Loucy (cell line): ENCODE data around the gene PEAK3.
A peak's percentile ranks its signal among the peaks of the same experiment; 100 is the strongest.

Experiments
- H2AFZ ChIP-seq: fragments of 200-600 bp; sonication (generic); 2 replicates; pipeline ENCODE4 v1.6.0; 2016; ENCODE audit warnings: antibody characterized with exemption, mild to moderate bottlenecking, low read length, moderate library complexity
- H3F3A ChIP-seq: fragments of 200-600 bp; 2 replicates; pipeline ENCODE4 v1.6.0; 2016; ENCODE audit warnings: antibody characterized with exemption, low read depth, mild to moderate bottlenecking
- H3K27me3 ChIP-seq: fragments of 200-600 bp; sonication (generic); 2 replicates; pipeline ENCODE4 v1.6.1; 2014; ENCODE audit warnings: low read length, mild to moderate bottlenecking; ENCODE audit not compliant: insufficient read depth, poor library complexity, severe bottlenecking
- H3K36me3 ChIP-seq: fragments of 200-600 bp; sonication (generic); 2 replicates; pipeline ENCODE4 v1.6.1; 2016; ENCODE audit warnings: low read length; ENCODE audit not compliant: insufficient read depth
- H3K4me1 ChIP-seq: fragments of 200-600 bp; sonication (generic); 2 replicates; pipeline ENCODE4 v1.5.1; 2014; ENCODE audit warnings: low read length, mild to moderate bottlenecking; ENCODE audit not compliant: insufficient read depth, poor library complexity, severe bottlenecking
- H3K4me2 ChIP-seq: fragments of 200-600 bp; sonication (generic); 2 replicates; pipeline ENCODE4 v1.6.0; 2014; ENCODE audit warnings: antibody characterized with exemption, low read length, low read depth, mild to moderate bottlenecking; ENCODE audit not compliant: poor library complexity, severe bottlenecking
- H3K4me3 ChIP-seq: fragments of 200-600 bp; sonication (generic); 2 replicates; pipeline ENCODE4 v1.5.1; 2014; ENCODE audit warnings: low read length, mild to moderate bottlenecking, mixed read lengths; ENCODE audit not compliant: poor library complexity, severe bottlenecking
- H3K79me2 ChIP-seq: fragments of 200-600 bp; sonication (generic); 2 replicates; pipeline ENCODE4 v1.6.1; 2014; ENCODE audit warnings: low read length; ENCODE audit not compliant: insufficient read depth
- H3K9ac ChIP-seq: fragments of 200-600 bp; sonication (generic); 2 replicates; pipeline ENCODE4 v1.6.0; 2014; ENCODE audit warnings: mild to moderate bottlenecking, low read depth, low read length, moderate library complexity; ENCODE audit not compliant: poor library complexity, severe bottlenecking
- H3K9me2 ChIP-seq: fragments of 200-600 bp; sonication (generic); replicated peaks from 2 replicates; pipeline ENCODE4 v1.6.1; 2016; ENCODE audit warnings: low read depth, low read length, mixed read lengths
- H3K9me3 ChIP-seq: fragments of 200-600 bp; sonication (generic); 2 replicates; pipeline ENCODE4 v1.6.1; 2014; ENCODE audit warnings: mild to moderate bottlenecking, antibody characterized with exemption, low read length, low read depth; ENCODE audit not compliant: insufficient read depth
- H4K20me1 ChIP-seq: fragments of 200-600 bp; sonication (generic); 2 replicates; pipeline ENCODE4 v1.6.0; 2014; ENCODE audit warnings: antibody characterized with exemption, low read length, mild to moderate bottlenecking; ENCODE audit not compliant: insufficient read depth, poor library complexity, severe bottlenecking
- EZH2phosphoT487 ChIP-seq: fragments of 200-600 bp; IDR thresholded peaks from 2 replicates; pipeline ENCODE4 v1.6.1; 2018; ENCODE audit warnings: antibody characterized with exemption, mild to moderate bottlenecking, moderate library complexity, borderline replicate concordance
- TF ChIP-seq, protein P1 (sequence below): fragments of 200-600 bp; sonication (generic); conservative IDR thresholded peaks from 2 replicates; pipeline ENCODE4 v1.5.1; 2014; ENCODE audit warnings: mild to moderate bottlenecking, antibody characterized with exemption, low read length

Gene PEAK3

DNA sequence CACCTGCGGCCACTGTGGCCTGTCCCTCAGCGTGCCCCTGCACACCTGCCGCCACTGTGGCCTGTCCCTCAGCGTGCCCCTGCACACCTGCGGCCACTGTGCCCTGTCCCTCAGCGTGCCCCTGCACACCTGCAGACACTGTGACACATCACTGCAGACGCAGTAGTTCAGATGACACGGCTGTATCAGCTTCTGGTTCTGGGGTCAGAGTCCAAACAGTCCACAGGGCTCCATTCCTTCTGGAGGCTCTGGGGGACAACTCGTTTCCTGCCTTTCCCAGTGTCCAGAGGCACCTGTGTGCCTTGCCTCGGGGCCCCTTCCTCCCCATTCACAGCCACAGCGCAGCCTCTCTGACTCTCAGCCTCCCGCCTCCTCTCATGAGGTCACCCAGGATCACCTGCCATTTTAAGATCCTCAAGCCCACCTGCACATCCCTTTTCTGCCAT is 39.9 kb downstream of the PEAK3 start:
- Histone ChIP-seq H3K9me3 (no peaks in the 10 kb centered on the region), H3K27me3 (no peaks in the 10 kb centered on the region), H2AFZ (no peak overlapping the region), H3K4me1 (peaks cover 42% of the 10 kb centered on the region), H3K9me2 (no peaks in the 10 kb centered on the region), H4K20me1 (peaks cover 81% of the 10 kb centered on the region), H3K4me2 (peak overlapping the region; percentile 100), H3K36me3 (peaks cover 49% of the 10 kb centered on the region; the same call in 1 of the 2 replicates), H3K4me3 (peak overlapping the region; percentile 21), H3F3A (peaks cover 3% of the 10 kb centered on the region; the same call in 1 of the 2 replicates), H3K9ac (no peak overlapping the region), H3K79me2 (peaks cover 84% of the 10 kb centered on the region)
- no peak for TF ChIP-seq EZH2phosphoT487
- TF ChIP-seq, protein P1, sequence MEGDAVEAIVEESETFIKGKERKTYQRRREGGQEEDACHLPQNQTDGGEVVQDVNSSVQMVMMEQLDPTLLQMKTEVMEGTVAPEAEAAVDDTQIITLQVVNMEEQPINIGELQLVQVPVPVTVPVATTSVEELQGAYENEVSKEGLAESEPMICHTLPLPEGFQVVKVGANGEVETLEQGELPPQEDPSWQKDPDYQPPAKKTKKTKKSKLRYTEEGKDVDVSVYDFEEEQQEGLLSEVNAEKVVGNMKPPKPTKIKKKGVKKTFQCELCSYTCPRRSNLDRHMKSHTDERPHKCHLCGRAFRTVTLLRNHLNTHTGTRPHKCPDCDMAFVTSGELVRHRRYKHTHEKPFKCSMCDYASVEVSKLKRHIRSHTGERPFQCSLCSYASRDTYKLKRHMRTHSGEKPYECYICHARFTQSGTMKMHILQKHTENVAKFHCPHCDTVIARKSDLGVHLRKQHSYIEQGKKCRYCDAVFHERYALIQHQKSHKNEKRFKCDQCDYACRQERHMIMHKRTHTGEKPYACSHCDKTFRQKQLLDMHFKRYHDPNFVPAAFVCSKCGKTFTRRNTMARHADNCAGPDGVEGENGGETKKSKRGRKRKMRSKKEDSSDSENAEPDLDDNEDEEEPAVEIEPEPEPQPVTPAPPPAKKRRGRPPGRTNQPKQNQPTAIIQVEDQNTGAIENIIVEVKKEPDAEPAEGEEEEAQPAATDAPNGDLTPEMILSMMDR = no peak

DNA sequence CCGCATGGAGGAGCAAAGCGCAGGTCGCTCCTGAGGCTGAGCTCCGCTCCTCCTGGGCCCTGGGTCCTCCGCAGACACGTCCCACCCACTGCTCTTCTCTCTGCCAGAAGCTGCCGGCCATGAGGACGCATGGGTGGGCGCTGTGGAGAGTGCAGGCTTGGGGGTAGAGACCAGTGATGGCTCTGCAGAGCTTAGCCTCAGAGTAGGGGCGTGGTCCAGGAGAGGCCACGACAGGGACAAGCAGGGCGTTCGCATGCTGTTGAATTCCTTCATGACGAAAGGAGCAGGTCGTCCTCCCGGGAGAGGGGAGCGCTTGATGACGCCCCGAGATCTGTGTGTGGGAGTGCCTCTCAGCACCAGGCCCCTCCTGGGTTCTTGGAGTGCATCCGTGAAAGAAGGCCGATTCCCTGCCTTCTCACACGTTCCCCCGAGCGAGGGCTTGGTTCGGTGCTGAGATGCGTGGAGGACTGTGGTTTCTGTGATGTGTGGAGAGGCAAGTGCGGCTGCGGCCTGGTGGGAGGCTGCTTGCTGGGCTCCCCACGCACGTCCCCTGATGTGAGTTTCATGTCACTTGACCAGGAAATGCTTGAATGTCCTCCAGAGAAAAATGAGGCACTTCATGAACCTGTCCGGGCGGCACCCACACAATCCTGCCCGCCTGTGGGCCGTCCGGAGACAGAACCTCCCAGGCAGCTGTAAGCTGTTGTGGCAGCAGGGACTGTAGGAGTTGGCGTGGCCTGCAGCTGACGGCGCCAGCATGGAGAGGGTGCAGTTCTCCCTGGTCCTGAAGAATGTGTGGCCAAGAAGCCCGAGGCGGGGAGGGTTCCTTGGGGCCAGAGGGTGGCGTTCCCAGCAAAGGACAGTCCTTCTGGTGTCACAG is 40.9 kb downstream of the PEAK3 start:
- Histone ChIP-seq H4K20me1 (peaks cover 76% of the 10 kb centered on the region), H3K4me2 (peak overlapping the region; percentile 100), H3K4me3 (peak overlapping the region; percentile 93), H3F3A (peaks cover 3% of the 10 kb centered on the region; the same call in 1 of the 2 replicates), H3K9me3 (no peaks in the 10 kb centered on the region), H2AFZ (no peak overlapping the region), H3K27me3 (no peaks in the 10 kb centered on the region), H3K9ac (peak overlapping the region; percentile 86), H3K4me1 (peaks cover 42% of the 10 kb centered on the region), H3K36me3 (peaks cover 39% of the 10 kb centered on the region; the same call in 1 of the 2 replicates), H3K9me2 (no peaks in the 10 kb centered on the region), H3K79me2 (peaks cover 89% of the 10 kb centered on the region)
- TF ChIP-seq, protein P1 = no peak
- no peak for TF ChIP-seq EZH2phosphoT487

DNA sequence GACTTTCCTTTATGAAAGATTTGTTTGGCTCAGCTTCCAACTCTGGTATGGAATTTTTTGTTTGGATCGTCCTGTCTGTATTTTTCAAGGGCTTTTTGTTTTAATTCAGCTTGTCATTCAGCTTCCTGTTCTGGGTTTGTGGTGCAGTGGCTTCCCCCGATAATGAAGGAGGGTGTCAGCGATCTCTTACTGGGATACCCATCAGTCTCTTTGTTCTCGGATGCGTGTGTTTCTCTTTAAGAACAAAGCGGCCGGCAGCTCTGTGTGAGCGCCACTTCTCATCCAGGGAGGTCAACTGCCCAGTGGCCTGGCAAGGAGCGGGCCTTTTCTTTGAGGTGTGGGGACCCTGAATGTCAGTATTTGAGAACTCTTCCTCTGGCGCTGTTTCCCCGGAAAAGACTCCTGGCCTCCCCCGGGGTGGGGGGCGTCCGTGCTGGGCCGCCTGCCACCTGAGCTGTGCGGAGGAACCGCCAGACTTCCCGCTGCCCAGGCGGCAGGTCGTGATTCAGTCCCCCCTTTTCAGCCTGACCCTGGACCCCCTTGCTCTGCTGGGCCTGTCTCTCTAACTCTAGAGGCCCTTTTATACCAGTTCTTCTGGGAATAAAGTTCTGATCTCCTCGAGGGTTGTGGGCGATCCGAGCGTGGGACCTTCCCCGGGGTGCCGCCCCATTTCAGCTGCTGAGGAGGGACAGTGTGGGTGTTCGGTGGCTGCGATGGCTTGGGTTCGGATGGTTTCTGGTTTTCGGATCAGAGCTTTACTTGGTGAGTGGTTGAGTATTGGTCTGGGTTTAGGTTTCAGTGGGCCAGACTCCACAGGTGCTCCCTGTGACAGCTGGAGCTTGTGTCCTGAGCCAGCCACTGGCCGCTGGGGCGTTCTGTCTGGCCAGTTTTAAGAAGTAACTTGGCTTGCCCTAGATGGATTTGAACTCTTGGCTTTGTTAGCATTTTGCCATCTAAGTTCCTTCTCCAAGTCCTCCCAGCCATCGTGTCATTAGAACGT is 41.9 kb downstream of the PEAK3 start:
- Histone ChIP-seq H3K4me2 (peak overlapping the region; percentile 100), H3K9me2 (no peaks in the 10 kb centered on the region), H3F3A (peaks cover 3% of the 10 kb centered on the region; the same call in 1 of the 2 replicates)

More for the DNA sequence above, 41.9 kb downstream of the PEAK3 start:
- no peaks in the 10 kb centered on the region for H3K27me3 ChIP-seq
- peaks cover 92% of the 10 kb centered on the region for H3K79me2 ChIP-seq
- peaks cover 45% of the 10 kb centered on the region for H3K4me1 ChIP-seq
- no peak for TF ChIP-seq EZH2phosphoT487
- TF ChIP-seq, protein P1 = no peak
- peak overlapping the region; percentile 93 for H3K4me3 ChIP-seq
- H4K20me1 ChIP-seq = peaks cover 78% of the 10 kb centered on the region
- H3K36me3 ChIP-seq = peaks cover 29% of the 10 kb centered on the region; the same call in 1 of the 2 replicates
- no peaks in the 10 kb centered on the region for H3K9me3 ChIP-seq
- H2AFZ ChIP-seq = no peak overlapping the region
- peak overlapping the region; percentile 86 for H3K9ac ChIP-seq
